SK-N-SH (cell line): ENCODE data around the gene BCAN.

Source experiments
- FOXM1 ChIP-seq: IDR thresholded peaks from 2 replicates; pipeline ENCODE4 v1.4.0; 2012; ENCODE audit warnings: low read depth, mild to moderate bottlenecking
- MAX ChIP-seq: IDR thresholded peaks from 2 replicates; pipeline ENCODE4 v1.4.0; 2012; ENCODE audit warnings: low read depth
- POLR2AphosphoS5 ChIP-seq: IDR thresholded peaks from 2 replicates; pipeline ENCODE4 v1.6.1; 2012; ENCODE audit warnings: low read depth, low read length
- TEAD4 ChIP-seq: IDR thresholded peaks from 2 replicates; pipeline ENCODE4 v1.4.0; 2012; ENCODE audit warnings: mild to moderate bottlenecking, borderline replicate concordance; ENCODE audit not compliant: insufficient read depth
- TF ChIP-seq, protein P1 (sequence below): fragments of 200-600 bp; sonication (generic); IDR thresholded peaks from 2 replicates; pipeline ENCODE4 v1.6.1; 2017; ENCODE audit warnings: antibody characterized with exemption, mild to moderate bottlenecking, moderate library complexity
- TF ChIP-seq, protein P2 (sequence below): IDR thresholded peaks from 2 replicates; pipeline ENCODE4 v1.4.0; 2012; ENCODE audit warnings: low read depth, borderline replicate concordance

DNA sequence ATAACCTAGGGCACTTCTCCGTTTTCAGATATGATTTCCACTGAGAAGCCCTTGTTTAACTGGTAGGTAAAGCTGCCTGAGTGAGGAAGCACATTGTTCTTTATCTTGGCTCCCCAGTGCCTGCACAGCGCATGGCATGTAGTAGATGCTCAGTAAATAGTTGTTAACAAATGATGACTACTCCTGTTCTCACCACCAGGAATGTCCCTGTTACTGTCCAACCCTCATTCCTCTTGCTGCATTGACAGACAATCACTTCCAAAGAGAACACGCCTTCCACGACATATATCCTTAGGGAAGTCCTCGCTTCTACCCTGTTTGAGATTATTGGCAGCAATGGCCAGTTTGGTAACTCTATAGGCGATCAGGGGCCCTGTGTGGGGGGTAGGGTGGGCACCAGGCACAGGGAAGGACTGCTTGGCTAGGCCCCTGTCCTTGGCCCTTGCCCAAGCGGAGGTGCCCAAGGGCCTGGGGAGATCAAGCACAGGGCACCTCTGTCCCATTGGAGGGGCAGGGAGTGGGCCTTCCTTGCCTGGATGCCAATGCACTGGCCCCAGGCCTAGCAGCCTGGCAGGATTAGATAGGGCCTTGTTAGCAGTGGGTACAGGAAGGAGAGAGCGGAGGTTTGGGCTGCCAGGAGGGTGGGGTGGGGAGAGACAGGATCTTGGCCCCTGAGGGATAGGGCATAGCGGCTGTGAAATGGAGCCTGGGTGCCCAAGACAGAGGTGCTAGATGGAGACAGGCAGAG, 25.1 kb downstream of the BCAN start:
- TF ChIP-seq, protein P1, sequence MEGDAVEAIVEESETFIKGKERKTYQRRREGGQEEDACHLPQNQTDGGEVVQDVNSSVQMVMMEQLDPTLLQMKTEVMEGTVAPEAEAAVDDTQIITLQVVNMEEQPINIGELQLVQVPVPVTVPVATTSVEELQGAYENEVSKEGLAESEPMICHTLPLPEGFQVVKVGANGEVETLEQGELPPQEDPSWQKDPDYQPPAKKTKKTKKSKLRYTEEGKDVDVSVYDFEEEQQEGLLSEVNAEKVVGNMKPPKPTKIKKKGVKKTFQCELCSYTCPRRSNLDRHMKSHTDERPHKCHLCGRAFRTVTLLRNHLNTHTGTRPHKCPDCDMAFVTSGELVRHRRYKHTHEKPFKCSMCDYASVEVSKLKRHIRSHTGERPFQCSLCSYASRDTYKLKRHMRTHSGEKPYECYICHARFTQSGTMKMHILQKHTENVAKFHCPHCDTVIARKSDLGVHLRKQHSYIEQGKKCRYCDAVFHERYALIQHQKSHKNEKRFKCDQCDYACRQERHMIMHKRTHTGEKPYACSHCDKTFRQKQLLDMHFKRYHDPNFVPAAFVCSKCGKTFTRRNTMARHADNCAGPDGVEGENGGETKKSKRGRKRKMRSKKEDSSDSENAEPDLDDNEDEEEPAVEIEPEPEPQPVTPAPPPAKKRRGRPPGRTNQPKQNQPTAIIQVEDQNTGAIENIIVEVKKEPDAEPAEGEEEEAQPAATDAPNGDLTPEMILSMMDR = no peak
- TF ChIP-seq POLR2AphosphoS5 (no peak), FOXM1 (no peak), MAX (no peak), TEAD4 (no peak)
- TF ChIP-seq, protein P2, sequence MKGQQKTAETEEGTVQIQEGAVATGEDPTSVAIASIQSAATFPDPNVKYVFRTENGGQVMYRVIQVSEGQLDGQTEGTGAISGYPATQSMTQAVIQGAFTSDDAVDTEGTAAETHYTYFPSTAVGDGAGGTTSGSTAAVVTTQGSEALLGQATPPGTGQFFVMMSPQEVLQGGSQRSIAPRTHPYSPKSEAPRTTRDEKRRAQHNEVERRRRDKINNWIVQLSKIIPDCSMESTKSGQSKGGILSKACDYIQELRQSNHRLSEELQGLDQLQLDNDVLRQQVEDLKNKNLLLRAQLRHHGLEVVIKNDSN = no peak
